MM.1S (cell line): ENCODE results near the gene FMNL1.

Source experiments
- CTCF ChIP-seq: fragments of 300-600 bp; sonication (generic); IDR thresholded peaks from 2 replicates; pipeline ENCODE4 v1.5.1; 2016; ENCODE audit warnings: antibody characterized with exemption, low read length, mixed read lengths
- EZH2 ChIP-seq: fragments of 300-600 bp; sonication (generic); optimal IDR thresholded peaks from 2 replicates; pipeline ENCODE3; 2017; ENCODE audit warnings: low read depth, mild to moderate bottlenecking, antibody characterized with exemption, low read length, mixed read lengths
- EZH2phosphoT487 ChIP-seq: fragments of 300-600 bp; sonication (generic); IDR thresholded peaks from 2 replicates; pipeline ENCODE4 v1.6.1; 2018; ENCODE audit warnings: antibody characterized with exemption, low read length

- TF ChIP-seq CTCF (no peak), EZH2 (no peak), EZH2phosphoT487 (no peak)
Measured at GRCh38 chr17:45273551-45273957, 51.9 kb downstream of the FMNL1 start.
